Body of pancreas (tissue), 4 donors: ENCODE data around the gene PPIL4.

ENCODE experiments used
- CTCF ChIP-seq, 7 experiments: fragments of 450-650 bp in 4 of 7; fragments of 200-600 bp in 3 of 7; sonication (generic) in 3 of 7; IDR thresholded peaks; one replicate each; pipeline ENCODE4 v1.5.1; 2016 to 2019; ENCODE audit warnings: antibody characterized with exemption in 7 of 7
- POLR2A ChIP-seq, 3 donors: fragments of 450-650 bp; IDR thresholded peaks; one replicate each; pipeline ENCODE4 v1.6.1; 2016; ENCODE audit warnings: antibody characterized with exemption in 3 of 3, mild to moderate bottlenecking in 2 of 3

DNA sequence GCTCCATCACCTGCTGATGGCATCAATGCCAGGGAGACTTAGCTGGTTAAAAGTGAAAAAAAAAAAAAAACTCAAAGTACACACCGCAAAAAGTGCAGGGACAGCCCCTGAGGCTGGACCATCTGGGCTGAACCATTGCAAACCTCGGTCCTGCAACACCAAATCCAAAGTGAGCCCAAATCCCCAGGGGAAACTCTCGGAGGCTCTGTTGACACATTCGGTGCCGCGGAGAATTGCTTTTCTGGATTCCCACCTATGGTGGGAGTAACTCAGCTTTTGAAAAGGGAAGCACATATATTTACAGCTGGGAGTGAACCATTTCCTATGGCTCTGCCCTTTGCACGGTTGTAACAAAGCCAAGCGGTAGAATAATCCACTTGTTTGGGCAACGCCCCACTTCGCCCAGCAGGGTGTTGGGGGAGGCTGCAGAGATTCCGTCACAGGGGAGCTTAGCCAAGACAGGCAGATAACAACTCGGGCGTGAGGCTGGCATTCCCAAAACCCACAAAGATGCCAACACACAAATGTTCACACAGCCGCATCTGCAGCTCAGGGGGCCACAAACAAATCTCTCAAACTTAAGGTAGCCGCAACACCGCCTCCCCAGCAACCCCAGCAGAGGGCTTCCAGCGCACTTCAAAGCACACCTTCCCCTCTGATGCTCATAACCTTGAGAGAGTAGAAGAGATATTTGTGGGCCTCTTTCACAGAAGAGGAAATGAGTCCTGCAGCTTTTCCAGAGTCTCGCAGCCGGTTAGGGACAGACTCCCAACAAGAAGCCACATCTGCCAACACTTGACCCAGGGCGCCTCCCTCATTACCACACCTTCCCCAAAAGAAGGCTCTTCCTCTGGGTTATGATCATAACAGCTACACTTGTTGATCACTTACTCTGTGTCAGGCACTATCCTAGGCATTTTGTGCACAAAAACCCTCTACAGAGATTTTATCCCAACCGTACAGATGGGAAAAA is 72.5 kb downstream of the PPIL4 start:
- TF ChIP-seq CTCF (IDR thresholded peaks at IDR 0.05) (no peak), POLR2A (IDR thresholded peaks at IDR 0.05) (no peak)
